HG02973 (cell line): ENCODE measurements around the gene CLDN16.

Source experiments
- ATAC-seq: cut with Tn5 transposase; IDR thresholded peaks from one replicate; pipeline ENCODE4 v1.9.1; 2021; ENCODE audit warnings: moderate library complexity; ENCODE audit not compliant: unreplicated experiment

The CLDN16 gene

GRCh38 chr3:190378240-190378891, 9.6 kb upstream of the CLDN16 start:
- no peak for ATAC-seq

- no peak for ATAC-seq
Observed at GRCh38 chr3:190380184-190380583, 7.8 kb upstream of the CLDN16 start.

- no peak for ATAC-seq
Observed at GRCh38 chr3:190381441-190381840, 6.5 kb upstream of the CLDN16 start.

GRCh38 chr3:190382082-190382481, 5.9 kb upstream of the CLDN16 start:
- ATAC-seq = no peak

GRCh38 chr3:190384309-190384756, 3.6 kb upstream of the CLDN16 start:
- peak; percentile 77 for ATAC-seq

- ATAC-seq = no peak
Observed at GRCh38 chr3:190385731-190386688, 2.0 kb upstream of the CLDN16 start.

GRCh38 chr3:190388703-190389102, 740 bp downstream of the CLDN16 start:
- no peak for ATAC-seq

- ATAC-seq = no peak
Observed at GRCh38 chr3:190396001-190396400, 8.0 kb downstream of the CLDN16 start.

GRCh38 chr3:190397889-190398288, 9.9 kb downstream of the CLDN16 start:
- no peak for ATAC-seq

GRCh38 chr3:190399677-190400076, 11.7 kb downstream of the CLDN16 start:
- ATAC-seq = no peak

- no peak for ATAC-seq
Observed at GRCh38 chr3:190401963-190402362, 14.0 kb downstream of the CLDN16 start.

- ATAC-seq = no peak
Observed at GRCh38 chr3:190404715-190405114, 16.8 kb downstream of the CLDN16 start.

GRCh38 chr3:190414297-190414696, 26.3 kb downstream of the CLDN16 start:
- no peak for ATAC-seq

GRCh38 chr3:190424108-190424477, 36.1 kb downstream of the CLDN16 start:
- ATAC-seq = no peak

GRCh38 chr3:190424478-190425439, 36.8 kb downstream of the CLDN16 start:
- peak; percentile 68 for ATAC-seq

GRCh38 chr3:190425833-190426232, 37.9 kb downstream of the CLDN16 start:
- no peak for ATAC-seq

- no peak for ATAC-seq
Observed at GRCh38 chr3:190426806-190427507, 39.0 kb downstream of the CLDN16 start.

GRCh38 chr3:190429681-190430080, 41.7 kb downstream of the CLDN16 start:
- ATAC-seq = no peak

GRCh38 chr3:190430906-190431305, 42.9 kb downstream of the CLDN16 start:
- ATAC-seq = no peak

- no peak for ATAC-seq
Observed at GRCh38 chr3:190432216-190432615, 44.3 kb downstream of the CLDN16 start.
